ENCODE data around the gene SLC9C1.

SLC9C1 gene

DNA sequence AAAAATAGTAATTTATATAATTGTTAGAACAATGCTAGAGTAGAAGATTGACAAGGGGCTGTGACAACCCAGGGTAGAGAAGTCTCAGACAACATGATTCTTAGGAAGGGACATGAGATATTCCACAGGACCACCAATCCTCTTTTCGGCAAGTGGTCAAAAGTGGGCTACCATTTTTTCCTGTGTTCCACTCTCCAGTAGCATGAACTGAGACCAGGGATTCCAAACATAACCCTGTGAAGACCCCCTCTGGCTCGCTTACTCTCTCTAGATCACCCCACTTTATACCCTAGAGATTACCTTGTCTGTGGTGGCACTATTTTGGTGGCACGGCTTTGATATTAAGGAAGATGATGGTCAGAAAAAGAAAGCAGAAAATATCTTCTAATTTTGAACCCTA lies 161.9 kb downstream of the SLC9C1 start:
- DNase-seq (ENCODE audit: low read depth in 2 of 2), result no peak

GRCh38 chr3:112131111-112131510 lies 162.9 kb downstream of the SLC9C1 start:
- no peak for DNase-seq (ENCODE audit: low read depth in 2 of 2)

- DNase-seq (ENCODE audit: low read depth in 2 of 2), result no peak
These were observed 163.4 kb downstream of the SLC9C1 start for GRCh38 chr3:112130638-112130993.

DNA sequence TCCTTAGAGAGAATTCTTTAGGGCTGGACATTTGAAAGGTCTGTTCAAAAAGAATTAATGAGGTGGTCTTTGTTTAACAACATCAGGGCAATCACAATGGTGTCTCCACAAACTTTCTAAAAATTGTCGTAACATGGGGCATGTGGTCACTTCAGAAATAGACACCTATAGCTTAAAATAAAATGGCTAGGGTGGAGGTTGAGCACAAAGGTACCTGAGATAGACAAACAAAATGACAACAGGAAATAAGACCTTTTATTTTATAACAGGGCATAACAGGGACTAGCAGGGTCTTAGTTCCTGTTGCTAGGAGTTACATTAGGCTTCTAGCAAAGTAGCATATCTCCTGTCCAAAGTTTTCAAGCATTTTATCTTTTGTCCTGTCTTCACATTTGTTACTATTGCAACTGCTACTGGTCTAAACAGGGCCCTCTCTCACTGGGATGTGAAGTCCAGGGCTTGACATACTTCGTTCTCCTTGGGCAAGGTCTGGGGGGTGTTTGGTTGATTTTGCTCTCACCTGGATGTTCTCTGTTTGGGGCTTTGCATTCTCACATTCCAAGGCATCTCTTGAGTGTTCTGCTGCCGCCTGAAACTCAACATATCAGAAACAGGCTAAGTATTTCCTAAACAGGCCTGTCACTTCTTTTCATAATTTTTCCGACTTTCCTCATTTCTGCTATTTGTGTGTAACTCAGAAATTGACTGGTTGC lies 163.9 kb downstream of the SLC9C1 start:
- DNase-seq (ENCODE audit: low read depth in 2 of 2), result no peak

- peak in 1 of 2 donors; percentile 25 for DNase-seq (ENCODE audit: low read depth in 2 of 2)
These were observed 164.9 kb downstream of the SLC9C1 start for GRCh38 chr3:112128843-112129727.

- no peak for DNase-seq (ENCODE audit: low read depth in 2 of 2)
These were observed 166.2 kb downstream of the SLC9C1 start for GRCh38 chr3:112127522-112128494.

DNA sequence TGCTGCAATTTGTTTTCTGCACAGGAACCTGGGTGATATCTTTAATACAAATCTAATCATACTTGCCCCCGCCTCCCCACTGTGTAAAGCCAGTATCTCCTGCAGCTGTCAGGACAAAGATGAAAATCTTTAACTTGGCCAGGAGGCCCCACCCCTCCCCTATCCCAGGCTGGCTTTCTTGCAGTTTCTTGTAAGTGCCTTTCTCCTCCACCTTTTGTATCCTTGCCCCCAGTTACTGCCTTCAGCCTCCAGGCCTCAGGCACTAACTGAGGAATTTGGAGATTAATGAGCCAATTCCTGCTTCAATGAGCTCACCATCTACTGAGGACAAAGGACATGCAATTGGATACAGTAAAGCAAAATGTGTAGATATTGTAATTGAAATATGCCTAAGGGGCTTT lies 167.5 kb downstream of the SLC9C1 start:
- DNase-seq (ENCODE audit: low read depth in 2 of 2), result no peak

- no peak for DNase-seq (ENCODE audit: low read depth in 2 of 2)
These were observed 169.0 kb downstream of the SLC9C1 start for GRCh38 chr3:112124907-112125607.

GRCh38 chr3:112123548-112123947 lies 170.5 kb downstream of the SLC9C1 start:
- no peak for DNase-seq (ENCODE audit: low read depth in 2 of 2)

DNA sequence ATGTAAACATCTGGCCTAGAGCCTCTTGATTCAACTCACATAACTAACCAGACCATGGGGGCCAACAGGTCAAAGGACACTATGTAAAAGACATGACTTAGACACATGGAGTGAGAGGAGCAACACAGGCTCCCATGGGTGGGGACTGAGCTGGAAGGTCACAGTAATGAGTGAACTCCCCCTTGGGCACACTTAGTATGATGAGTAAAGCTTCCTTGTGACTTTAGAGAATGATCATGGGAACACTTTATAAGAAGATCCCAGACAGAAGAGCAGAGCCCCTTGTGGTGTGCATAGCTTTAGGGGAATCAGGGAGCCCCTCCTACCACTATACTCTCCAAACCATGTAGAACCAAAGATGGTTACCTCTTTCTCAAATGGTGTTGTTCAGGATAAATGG lies 171.1 kb downstream of the SLC9C1 start:
- DNase-seq (ENCODE audit: low read depth in 2 of 2), result no peak

GRCh38 chr3:112121577-112122547 lies 172.2 kb downstream of the SLC9C1 start:
- no peak for DNase-seq (ENCODE audit: low read depth in 2 of 2)

- DNase-seq (ENCODE audit: low read depth in 2 of 2), result no peak
These were observed 173.8 kb downstream of the SLC9C1 start for GRCh38 chr3:112119962-112120836.

- no peak for DNase-seq (ENCODE audit: low read depth in 2 of 2)
These were observed 176.0 kb downstream of the SLC9C1 start for GRCh38 chr3:112117841-112118571.

DNA sequence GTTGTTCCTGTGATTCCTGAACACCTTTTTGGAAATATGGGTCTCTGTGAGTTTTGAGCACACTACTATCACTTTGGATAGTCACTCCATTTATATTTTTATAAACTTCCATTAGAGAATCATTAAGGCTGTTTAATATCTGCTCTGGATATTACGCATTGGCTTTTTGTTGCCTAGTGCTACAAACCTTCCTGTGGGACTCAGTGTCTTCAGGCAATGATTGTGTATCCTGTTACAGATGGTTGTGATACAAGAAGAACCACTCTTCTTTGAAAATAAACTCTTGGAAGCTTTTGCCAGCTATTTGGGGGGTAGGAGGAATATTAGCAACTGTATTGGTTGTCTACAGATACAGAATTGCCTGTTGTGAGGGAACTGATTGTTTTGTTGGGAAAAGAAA lies 176.6 kb downstream of the SLC9C1 start:
- no peak for DNase-seq (ENCODE audit: low read depth in 2 of 2)

DNA sequence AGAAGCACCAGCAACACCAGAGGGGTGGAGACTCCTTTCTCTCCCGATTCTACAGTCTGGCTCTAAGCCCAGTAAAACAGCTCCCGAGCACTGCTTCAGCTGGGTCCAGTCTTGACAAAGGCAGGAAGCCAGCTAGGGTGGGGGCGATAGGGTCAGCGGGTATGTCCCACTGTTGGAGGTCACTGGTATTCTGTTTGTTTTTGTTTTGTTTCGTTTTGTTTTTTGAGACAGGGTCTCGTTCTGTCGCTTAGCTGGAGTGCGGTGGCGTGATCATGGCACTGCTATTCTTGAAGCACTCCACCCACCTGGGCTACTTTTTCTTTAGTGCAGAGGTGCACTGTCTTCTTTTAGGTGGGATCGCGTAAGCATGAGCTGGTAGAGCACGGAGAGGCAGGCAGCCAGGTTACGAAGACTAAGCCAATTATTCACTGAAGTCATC lies 177.2 kb downstream of the SLC9C1 start:
- DNase-seq (ENCODE audit: low read depth in 2 of 2), result no peak

- DNase-seq (ENCODE audit: low read depth in 2 of 2), result no peak
These were observed 178.1 kb downstream of the SLC9C1 start for GRCh38 chr3:112115806-112116383.

- DNase-seq (ENCODE audit: low read depth in 2 of 2), result no peak
These were observed 178.8 kb downstream of the SLC9C1 start for GRCh38 chr3:112115161-112115739.
